Sigmoid colon (tissue), 4 donors: Measurements from ENCODE around the gene ABCC9.

Experiments used
- POLR2A ChIP-seq, 2 donors: fragments of 450-650 bp; IDR thresholded peaks; one replicate each; pipeline ENCODE4 v1.6.1; 2016; ENCODE audit warnings: antibody characterized with exemption in 2 of 2, mild to moderate bottlenecking in 2 of 2, moderate library complexity in 2 of 2
- POLR2AphosphoS5 ChIP-seq, 4 donors: sonication (generic); formaldehyde crosslinking; IDR thresholded peaks; one replicate each; pipeline ENCODE4 v1.6.1; 2017; ENCODE audit warnings: antibody characterized with exemption in 4 of 4
- TF ChIP-seq, protein P1 (sequence below), 4 experiments: fragments of 450-650 bp in 3 of 4; fragments of 200-600 bp in 1 of 4; IDR thresholded peaks; one replicate each; pipeline ENCODE4 v1.5.1; 2016 to 2019; ENCODE audit warnings: antibody characterized with exemption in 4 of 4, mild to moderate bottlenecking in 3 of 4, moderate library complexity in 2 of 4

DNA sequence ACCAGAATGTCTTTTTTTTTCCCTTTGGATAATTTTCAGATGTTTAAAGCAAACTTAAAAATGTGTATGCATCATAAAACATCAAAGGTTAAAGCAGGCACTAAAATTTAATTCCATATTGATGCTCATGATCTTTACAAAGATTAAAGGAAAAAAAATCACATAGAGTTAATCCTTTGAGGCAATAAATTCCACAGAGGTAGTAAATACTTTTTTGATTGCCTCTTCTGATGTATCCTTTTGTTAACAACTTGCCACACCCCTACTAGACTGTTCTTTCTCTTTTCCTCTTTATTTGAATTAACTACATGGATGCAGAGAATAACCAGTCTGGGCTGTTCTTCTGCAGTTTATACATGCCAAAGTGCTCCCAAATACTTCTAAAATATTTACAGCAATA is 121.5 kb downstream of the ABCC9 start:
- TF ChIP-seq, protein P1, sequence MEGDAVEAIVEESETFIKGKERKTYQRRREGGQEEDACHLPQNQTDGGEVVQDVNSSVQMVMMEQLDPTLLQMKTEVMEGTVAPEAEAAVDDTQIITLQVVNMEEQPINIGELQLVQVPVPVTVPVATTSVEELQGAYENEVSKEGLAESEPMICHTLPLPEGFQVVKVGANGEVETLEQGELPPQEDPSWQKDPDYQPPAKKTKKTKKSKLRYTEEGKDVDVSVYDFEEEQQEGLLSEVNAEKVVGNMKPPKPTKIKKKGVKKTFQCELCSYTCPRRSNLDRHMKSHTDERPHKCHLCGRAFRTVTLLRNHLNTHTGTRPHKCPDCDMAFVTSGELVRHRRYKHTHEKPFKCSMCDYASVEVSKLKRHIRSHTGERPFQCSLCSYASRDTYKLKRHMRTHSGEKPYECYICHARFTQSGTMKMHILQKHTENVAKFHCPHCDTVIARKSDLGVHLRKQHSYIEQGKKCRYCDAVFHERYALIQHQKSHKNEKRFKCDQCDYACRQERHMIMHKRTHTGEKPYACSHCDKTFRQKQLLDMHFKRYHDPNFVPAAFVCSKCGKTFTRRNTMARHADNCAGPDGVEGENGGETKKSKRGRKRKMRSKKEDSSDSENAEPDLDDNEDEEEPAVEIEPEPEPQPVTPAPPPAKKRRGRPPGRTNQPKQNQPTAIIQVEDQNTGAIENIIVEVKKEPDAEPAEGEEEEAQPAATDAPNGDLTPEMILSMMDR (IDR thresholded peaks at IDR 0.05): no peak
- TF ChIP-seq POLR2A (IDR thresholded peaks at IDR 0.05) (no peak), POLR2AphosphoS5 (IDR thresholded peaks at IDR 0.05) (no peak)
